B cell (primary cell): ENCODE measurements around the gene GOLGB1.

Experiments used
- EZH2 ChIP-seq: IDR thresholded peaks from 2 replicates; pipeline ENCODE4 v1.6.1; 2012; ENCODE audit warnings: borderline replicate concordance, low read depth, mild to moderate bottlenecking, moderate library complexity, low read length; ENCODE audit not compliant: insufficient read depth, poor library complexity, severe bottlenecking
- TF ChIP-seq, protein P1 (sequence below): fragments of 200-600 bp; IDR thresholded peaks from one replicate; pipeline ENCODE4 v1.8.0; 2022; ENCODE audit warnings: antibody characterized with exemption, mild to moderate bottlenecking

DNA sequence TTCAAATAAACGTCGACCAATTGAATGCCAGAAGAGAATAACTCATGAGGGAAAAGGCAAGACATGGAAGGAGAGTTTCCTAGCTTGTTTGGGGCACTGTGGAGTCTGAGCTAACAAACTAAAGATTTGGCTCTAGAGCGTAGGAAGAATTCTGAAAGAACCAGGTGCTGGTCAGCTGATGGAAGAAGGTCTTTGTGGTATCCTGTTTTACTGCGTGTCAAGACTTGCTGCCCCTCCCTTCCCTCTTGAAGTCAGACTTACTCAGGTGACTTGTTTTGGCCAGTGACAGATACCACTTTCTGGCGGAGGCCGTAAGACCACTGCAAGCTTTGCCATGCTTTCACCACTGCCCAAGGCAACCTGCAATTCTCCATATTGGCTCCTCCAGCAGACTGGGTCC lies 88.2 kb downstream of the GOLGB1 start:
- TF ChIP-seq, protein P1, sequence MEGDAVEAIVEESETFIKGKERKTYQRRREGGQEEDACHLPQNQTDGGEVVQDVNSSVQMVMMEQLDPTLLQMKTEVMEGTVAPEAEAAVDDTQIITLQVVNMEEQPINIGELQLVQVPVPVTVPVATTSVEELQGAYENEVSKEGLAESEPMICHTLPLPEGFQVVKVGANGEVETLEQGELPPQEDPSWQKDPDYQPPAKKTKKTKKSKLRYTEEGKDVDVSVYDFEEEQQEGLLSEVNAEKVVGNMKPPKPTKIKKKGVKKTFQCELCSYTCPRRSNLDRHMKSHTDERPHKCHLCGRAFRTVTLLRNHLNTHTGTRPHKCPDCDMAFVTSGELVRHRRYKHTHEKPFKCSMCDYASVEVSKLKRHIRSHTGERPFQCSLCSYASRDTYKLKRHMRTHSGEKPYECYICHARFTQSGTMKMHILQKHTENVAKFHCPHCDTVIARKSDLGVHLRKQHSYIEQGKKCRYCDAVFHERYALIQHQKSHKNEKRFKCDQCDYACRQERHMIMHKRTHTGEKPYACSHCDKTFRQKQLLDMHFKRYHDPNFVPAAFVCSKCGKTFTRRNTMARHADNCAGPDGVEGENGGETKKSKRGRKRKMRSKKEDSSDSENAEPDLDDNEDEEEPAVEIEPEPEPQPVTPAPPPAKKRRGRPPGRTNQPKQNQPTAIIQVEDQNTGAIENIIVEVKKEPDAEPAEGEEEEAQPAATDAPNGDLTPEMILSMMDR: no peak
- no peak for TF ChIP-seq EZH2
